ENCODE data around the gene PID1. TPM values are rescaled to one million over a fixed set of nuclear protein-coding genes. Genes with fewer than 3 reads are reported as not detected.

PID1 gene
- total RNA-seq, 1 donor from 2014 or later = 0.95 TPM

GRCh38 chr2:229104025-229104424 is 167.1 kb downstream of the PID1 start:
- H3K4me3 Mint-ChIP-seq (ENCODE audit: unreplicated experiment) = no peak overlapping the region
- TF ChIP-seq, protein P1, sequence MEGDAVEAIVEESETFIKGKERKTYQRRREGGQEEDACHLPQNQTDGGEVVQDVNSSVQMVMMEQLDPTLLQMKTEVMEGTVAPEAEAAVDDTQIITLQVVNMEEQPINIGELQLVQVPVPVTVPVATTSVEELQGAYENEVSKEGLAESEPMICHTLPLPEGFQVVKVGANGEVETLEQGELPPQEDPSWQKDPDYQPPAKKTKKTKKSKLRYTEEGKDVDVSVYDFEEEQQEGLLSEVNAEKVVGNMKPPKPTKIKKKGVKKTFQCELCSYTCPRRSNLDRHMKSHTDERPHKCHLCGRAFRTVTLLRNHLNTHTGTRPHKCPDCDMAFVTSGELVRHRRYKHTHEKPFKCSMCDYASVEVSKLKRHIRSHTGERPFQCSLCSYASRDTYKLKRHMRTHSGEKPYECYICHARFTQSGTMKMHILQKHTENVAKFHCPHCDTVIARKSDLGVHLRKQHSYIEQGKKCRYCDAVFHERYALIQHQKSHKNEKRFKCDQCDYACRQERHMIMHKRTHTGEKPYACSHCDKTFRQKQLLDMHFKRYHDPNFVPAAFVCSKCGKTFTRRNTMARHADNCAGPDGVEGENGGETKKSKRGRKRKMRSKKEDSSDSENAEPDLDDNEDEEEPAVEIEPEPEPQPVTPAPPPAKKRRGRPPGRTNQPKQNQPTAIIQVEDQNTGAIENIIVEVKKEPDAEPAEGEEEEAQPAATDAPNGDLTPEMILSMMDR (IDR thresholded peaks at IDR 0.05) = no peak
- DNase-seq (ENCODE audit: low spot score) = no peak
- no peaks in the 10 kb centered on the region for H3K4me1 Mint-ChIP-seq (ENCODE audit: low read depth)
- H3K27me3 Mint-ChIP-seq (ENCODE audit: low read depth) = no peaks in the 10 kb centered on the region
- H3K9me3 Mint-ChIP-seq (ENCODE audit: low read depth) = peaks cover 8% of the 10 kb centered on the region
- H3K27ac Mint-ChIP-seq (ENCODE audit: unreplicated experiment) = no peak overlapping the region
- H3K36me3 Mint-ChIP-seq (ENCODE audit: low read depth) = no peaks in the 10 kb centered on the region

DNA sequence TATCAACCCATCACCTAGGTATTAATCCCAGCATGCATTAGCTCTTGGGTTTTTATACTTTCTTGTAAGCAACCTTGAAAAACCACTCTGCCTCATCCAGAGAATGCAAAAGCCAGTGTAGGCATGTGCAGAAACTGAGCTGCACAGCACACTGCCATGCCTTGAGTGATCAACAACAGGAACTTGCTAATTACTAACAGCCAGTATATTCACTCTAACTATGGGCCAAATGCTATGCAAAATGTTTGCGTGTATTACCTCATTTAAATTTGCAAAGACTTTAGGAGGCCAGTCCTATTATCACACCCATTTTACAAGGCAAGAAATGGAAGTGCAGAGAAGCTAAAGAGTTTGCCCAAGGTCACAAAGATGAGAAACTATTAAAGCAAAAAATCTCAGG is 169.8 kb downstream of the PID1 start:
- H3K27ac Mint-ChIP-seq (ENCODE audit: unreplicated experiment) = no peak overlapping the region
- H3K9me3 Mint-ChIP-seq (ENCODE audit: low read depth) = peaks cover 10% of the 10 kb centered on the region
- no peaks in the 10 kb centered on the region for H3K4me1 Mint-ChIP-seq (ENCODE audit: low read depth)
- TF ChIP-seq, protein P1 (IDR thresholded peaks at IDR 0.05) = no peak
- H3K36me3 Mint-ChIP-seq (ENCODE audit: low read depth) = no peaks in the 10 kb centered on the region
- no peak for DNase-seq (ENCODE audit: low spot score)
- no peak overlapping the region for H3K4me3 Mint-ChIP-seq (ENCODE audit: unreplicated experiment)
- H3K27me3 Mint-ChIP-seq (ENCODE audit: low read depth) = peaks cover 1% of the 10 kb centered on the region

DNA sequence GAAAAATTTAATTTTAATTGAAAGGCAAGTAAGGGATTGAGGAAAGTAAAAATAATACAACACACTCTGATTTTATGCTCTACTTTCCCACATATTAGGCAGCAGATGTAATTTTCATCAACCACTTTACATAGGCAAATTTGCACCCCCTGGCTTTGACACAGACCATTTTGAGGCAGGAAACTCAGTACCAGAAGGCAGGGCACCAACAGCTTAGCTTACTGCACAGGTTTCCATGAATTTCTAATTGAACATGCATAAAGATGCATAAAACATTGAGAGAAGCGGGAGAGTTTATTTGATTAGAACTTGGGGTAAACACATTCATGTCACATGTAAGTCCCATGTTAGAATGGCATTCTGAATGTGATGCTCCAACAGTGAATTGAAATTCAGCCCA is 171.9 kb downstream of the PID1 start:
- H3K36me3 Mint-ChIP-seq (ENCODE audit: low read depth) = no peaks in the 10 kb centered on the region
- DNase-seq (ENCODE audit: low spot score) = no peak
- TF ChIP-seq, protein P1 (IDR thresholded peaks at IDR 0.05) = no peak
- H3K27me3 Mint-ChIP-seq (ENCODE audit: low read depth) = peaks cover 1% of the 10 kb centered on the region
- no peaks in the 10 kb centered on the region for H3K4me1 Mint-ChIP-seq (ENCODE audit: low read depth)
- H3K4me3 Mint-ChIP-seq (ENCODE audit: unreplicated experiment) = no peak overlapping the region
- H3K27ac Mint-ChIP-seq (ENCODE audit: unreplicated experiment) = no peak overlapping the region
- H3K9me3 Mint-ChIP-seq (ENCODE audit: low read depth) = peaks cover 15% of the 10 kb centered on the region

- Mint-ChIP-seq H3K36me3 (ENCODE audit: low read depth) (no peaks in the 10 kb centered on the region), H3K27me3 (ENCODE audit: low read depth) (peaks cover 1% of the 10 kb centered on the region), H3K27ac (ENCODE audit: unreplicated experiment) (no peak overlapping the region), H3K4me3 (ENCODE audit: unreplicated experiment) (no peak overlapping the region), H3K4me1 (ENCODE audit: low read depth) (no peaks in the 10 kb centered on the region), H3K9me3 (ENCODE audit: low read depth) (peaks cover 17% of the 10 kb centered on the region)
- DNase-seq (ENCODE audit: low spot score) = no peak
- TF ChIP-seq, protein P1 (IDR thresholded peaks at IDR 0.05) = no peak
Measured at GRCh38 chr2:229098801-229099200, 172.3 kb downstream of the PID1 start.

- Mint-ChIP-seq H3K4me3 (ENCODE audit: unreplicated experiment) (no peak overlapping the region), H3K27me3 (ENCODE audit: low read depth) (peaks cover 1% of the 10 kb centered on the region), H3K27ac (ENCODE audit: unreplicated experiment) (no peak overlapping the region), H3K9me3 (ENCODE audit: low read depth) (peaks cover 23% of the 10 kb centered on the region), H3K36me3 (ENCODE audit: low read depth) (no peaks in the 10 kb centered on the region), H3K4me1 (ENCODE audit: low read depth) (no peaks in the 10 kb centered on the region)
- TF ChIP-seq, protein P1 (IDR thresholded peaks at IDR 0.05) = no peak
- DNase-seq (ENCODE audit: low spot score) = no peak
Measured at GRCh38 chr2:229096409-229097066, 174.5 kb downstream of the PID1 start.
